GM12878 (cell line): Measurements from ENCODE around the gene MAP2K2. TPM values are rescaled to one million over a fixed set of nuclear protein-coding genes. Genes with fewer than 3 reads are reported as not detected.

Experiments used
- ATAC-seq: fragments of 200-7000 bp; cut with Tn5 transposase; 3 replicates; pipeline ENCODE4 v1.9.1; 2020; ENCODE audit warnings: mild to moderate bottlenecking, moderate library complexity
- BruUV-seq: library from RNA; stranded (reverse); fragments of 400-500 nt; replicated peaks from 2 replicates; lab custom pipeline; 2021; lab: Mats Ljungman, UMichigan
- CTCF ChIA-PET: fragments of 300-600 bp; sonication (Branson Sonifier 250); formaldehyde crosslinking; extraction: SDS; loops from one replicate; lab custom pipeline; 2021; ENCODE audit warnings: inconsistent platforms; lab: Yijun Ruan, JAX
- POLR2A ChIA-PET: fragments of 350-600 bp; formaldehyde crosslinking; extraction: SDS; loops from one replicate; lab custom pipeline; 2021; ENCODE audit warnings: inconsistent platforms; lab: Charles Lee
- RAD21 ChIA-PET: fragments of 300-600 bp; sonication (Branson Sonifier 250); formaldehyde crosslinking; loops from one replicate; lab custom pipeline; 2023; ENCODE audit warnings: antibody characterized with exemption; ENCODE audit not compliant: unreplicated experiment; lab: Charles Lee
- SMC1A ChIA-PET: fragments of 300-600 bp; sonication (Branson Sonifier 250); formaldehyde crosslinking; loops from one replicate; lab custom pipeline; 2023; ENCODE audit not compliant: unreplicated experiment, uncharacterized antibody; lab: Charles Lee
- DNase-seq: peaks from one replicate; pipeline ENCODE4 v3.0.0-alpha.2; 2011; ENCODE audit warnings: low read depth, low spot score
- FAIRE-seq: peaks from 3 replicates; lab custom pipeline; 2011; peaks lifted over from hg19 to GRCh38; lab: Jason Lieb, UNC
- H2AFZ ChIP-seq: 2 replicates; pipeline ENCODE4 v1.6.0; 2011; ENCODE audit warnings: low read depth, low read length, control low read depth; ENCODE audit not compliant: control insufficient read depth
- H3K27ac ChIP-seq: 2 replicates; pipeline ENCODE4 v1.5.1; 2011; ENCODE audit warnings: control low read depth; ENCODE audit not compliant: control insufficient read depth, insufficient read depth
- H3K27me3 ChIP-seq, 2 experiments: replicated peaks in 1 of 2; 2 replicates each; pipeline versions ENCODE4 v1.6.0 to v1.6.1; 2011; ENCODE audit warnings: low read length in 1 of 2; ENCODE audit not compliant: control insufficient read depth in 2 of 2, insufficient read depth in 2 of 2
- H3K36me3 ChIP-seq, 2 experiments: 2 replicates each; pipeline ENCODE4 v1.5.1; 2011; ENCODE audit warnings: low read length in 1 of 2; ENCODE audit not compliant: control insufficient read depth in 2 of 2, insufficient read depth in 2 of 2
- H3K4me1 ChIP-seq: 2 replicates; pipeline ENCODE4 v1.6.1; 2011; ENCODE audit warnings: mild to moderate bottlenecking, low read length, moderate library complexity, mixed read lengths; ENCODE audit not compliant: control insufficient read depth, insufficient read depth
- H3K4me2 ChIP-seq: 2 replicates; pipeline ENCODE4 v1.6.0; 2011; ENCODE audit warnings: control low read depth; ENCODE audit not compliant: control insufficient read depth, insufficient read depth
- H3K4me3 ChIP-seq: fragments of 200-600 bp; sonication (generic); 2 replicates; pipeline ENCODE4 v1.5.1; 2016
- H3K79me2 ChIP-seq: 2 replicates; pipeline ENCODE4 v1.6.0; 2011; ENCODE audit warnings: low read length; ENCODE audit not compliant: control insufficient read depth, insufficient read depth
- H3K9ac ChIP-seq: 2 replicates; pipeline ENCODE4 v1.8.0; 2011; ENCODE audit warnings: low read length, control low read depth, mixed read lengths; ENCODE audit not compliant: control insufficient read depth, insufficient read depth
- H3K9me3 ChIP-seq: replicated peaks from 3 replicates; pipeline ENCODE4 v1.5.1; 2011; ENCODE audit warnings: mild to moderate bottlenecking, low read length; ENCODE audit not compliant: control insufficient read depth, insufficient read depth
- H4K20me1 ChIP-seq: 2 replicates; pipeline ENCODE4 v1.6.0; 2011; ENCODE audit not compliant: control insufficient read depth, insufficient read depth
- DPF2 ChIP-seq: fragments of 450-650 bp; IDR thresholded peaks from 2 replicates; pipeline ENCODE4 v1.6.1; 2017; ENCODE audit warnings: mild to moderate bottlenecking
- ESRRA ChIP-seq: IDR thresholded peaks from 2 replicates; pipeline ENCODE4 v1.6.1; 2012; ENCODE audit warnings: mild to moderate bottlenecking, low read length, improper control_type of control experiment
- TAF1 ChIP-seq: IDR thresholded peaks from 2 replicates; pipeline ENCODE4 v1.6.1; 2011; ENCODE audit warnings: mild to moderate bottlenecking, low read depth, low read length, borderline replicate concordance
- YY1 ChIP-seq: IDR thresholded peaks from 2 replicates; pipeline ENCODE4 v1.6.1; 2011; ENCODE audit warnings: low read depth, mild to moderate bottlenecking, low read length
- WGBS: methylation state at CpG from one replicate; pipeline ENCODE4 v1.1.6; 2016; ENCODE audit warnings: low lambda C conversion rate; ENCODE audit not compliant: insufficient replicate concordance, insufficient coverage; ENCODE audit errors: missing lambda C conversion rate; 5-methylcytosine and 5-hydroxymethylcytosine counted together
- in situ Hi-C: fragments of 300-500 bp; cut with MboI; formaldehyde crosslinking; loops from 9 replicates; pipeline ENCODE4 v1.14.3; 2018; ENCODE audit warnings: mixed read lengths
- intact Hi-C: fragments of 100-400 bp; cut with micrococcal nuclease; formaldehyde crosslinking; loops from one replicate; pipeline ENCODE4 v1.14.2; 2022; ENCODE audit not compliant: unreplicated experiment
- polyA plus RNA-seq, 11 experiments: library from polyadenylated mRNA; depleted of rRNA in 4 of 11; unstranded in 6 of 11; stranded (reverse) in 5 of 11; fragments of >200 nt; fragmentation: Nextera tagmentation in 4 of 11; fragmentation: Illumina TruSeq in 1 of 11; extraction: Ambion mirVana in 4 of 11; extraction: Trizol in 1 of 11; gene quantifications; 1 replicate in 1 of 11; 2 replicates in 10 of 11; pipeline versions ENCODE4 v1.2.1 to v1.2.3, GENCODE V29; 2011 to 2016; ENCODE audit warnings: inconsistent platforms in 2 of 11, missing spikeins in 2 of 11, low read depth in 1 of 11
- total RNA-seq, 4 experiments: library from RNA; depleted of rRNA in 3 of 4; stranded (reverse); fragments of >200 nt in 3 of 4; fragmentation: Illumina TruSeq in 1 of 4; extraction: Trizol in 1 of 4; gene quantifications; 2 replicates each; pipeline versions ENCODE4 v1.2.1 to v1.2.3, GENCODE V29; 2013 to 2021
- TF ChIP-seq, protein P1 (sequence below): fragments of 450-650 bp; conservative IDR thresholded peaks from 2 replicates; pipeline ENCODE4 v1.6.1; 2017; ENCODE audit warnings: mild to moderate bottlenecking, moderate library complexity

Gene MAP2K2
- total and polyA plus RNA-seq, 10 of the 15 experiments (the other 5 are each of a cell fraction or from before 2014, with no cell fraction given), result 1.00 to 210 (median 53.5) TPM

DNA sequence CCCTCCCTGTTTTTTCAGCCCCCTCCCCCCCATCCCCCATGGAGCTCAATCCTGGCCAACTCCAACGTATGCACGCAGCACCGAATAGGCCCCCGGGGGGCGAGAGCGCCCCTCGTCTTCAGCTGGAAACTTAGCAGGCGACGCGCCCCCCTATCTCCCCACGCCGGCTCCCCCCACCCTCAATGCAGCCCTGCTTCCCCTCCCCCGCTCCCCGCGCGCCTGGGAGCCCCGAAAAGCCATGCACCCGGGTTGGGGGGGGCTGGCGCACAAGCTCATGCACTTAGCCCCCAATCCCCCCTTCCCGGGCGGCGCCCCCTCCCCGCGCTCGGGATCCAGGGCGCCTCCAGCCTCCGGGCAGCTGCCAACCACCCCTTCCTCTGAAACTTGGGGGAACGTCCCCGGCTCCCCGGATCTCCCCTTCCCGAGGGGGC, 57.7 kb downstream of the MAP2K2 start:
- intact Hi-C loops (loop anchor here (5.0 to 10.0 kb wide), 2 partner anchors 79 to 119 kb away; partner anchors contain the start of genes ANKRD24, EEF2 and SIRT6), in situ Hi-C loops (no loop called here)
- DNase-seq (no peak), FAIRE-seq (no peak), ATAC-seq (no peak)
- no peaks in the 10 kb centered on the region; a peak in 1 of 4 replicates for H3K27me3 ChIP-seq
- ChIA-PET RAD21 (interaction anchor here (0.6 to 1.6 kb wide), 6 partner anchors 12 to 78 kb away, joined by 3 to 6 read pairs (median 3); partner anchors contain the start of gene PIAS4), CTCF (no interaction called here), POLR2A (interaction anchor here (0.5 to 2.8 kb wide), 5 partner anchors 11 to 335 kb away, joined by 3 to 8 read pairs (median 3); no protein-coding TSS in a partner anchor), SMC1A (interaction anchor here (0.6 kb wide), 1 partner anchor 49 kb away, joined by 5 read pairs; no protein-coding TSS in a partner anchor)
- H3K27ac ChIP-seq, result peak overlapping the region; percentile 55
- H3K4me2 ChIP-seq, result peak overlapping the region; percentile 68; the same call in 1 of the 2 replicates
- H3K79me2 ChIP-seq, result peaks cover 40% of the 10 kb centered on the region
- H4K20me1 ChIP-seq, result peaks cover 10% of the 10 kb centered on the region
- WGBS, result 0% methylated on average over 7 of the region's 31 CpGs
- H3K4me1 ChIP-seq, result peaks cover 18% of the 10 kb centered on the region
- 0 out of 2 replicates have a peak overlapping the region, but pooled peaks have one; percentile 7 for H2AFZ ChIP-seq
- H3K36me3 ChIP-seq, result peaks cover 4 to 7% of the 10 kb centered on the region in 2 experiments; a peak in 3 of 4 replicates
- peak overlapping the region; percentile 74 for H3K9ac ChIP-seq
- BruUV-seq, result no TSS peak
- 0 out of 2 replicates have a peak, but pooled peaks have one; percentile 13 for TF ChIP-seq DPF2
- TF ChIP-seq YY1, result 0 out of 2 replicates have a peak, but pooled peaks have one; percentile 6
- TF ChIP-seq ESRRA, result no peak
- TF ChIP-seq TAF1, result peak; percentile 40; the same call in 1 of the 2 replicates
- TF ChIP-seq, protein P1, sequence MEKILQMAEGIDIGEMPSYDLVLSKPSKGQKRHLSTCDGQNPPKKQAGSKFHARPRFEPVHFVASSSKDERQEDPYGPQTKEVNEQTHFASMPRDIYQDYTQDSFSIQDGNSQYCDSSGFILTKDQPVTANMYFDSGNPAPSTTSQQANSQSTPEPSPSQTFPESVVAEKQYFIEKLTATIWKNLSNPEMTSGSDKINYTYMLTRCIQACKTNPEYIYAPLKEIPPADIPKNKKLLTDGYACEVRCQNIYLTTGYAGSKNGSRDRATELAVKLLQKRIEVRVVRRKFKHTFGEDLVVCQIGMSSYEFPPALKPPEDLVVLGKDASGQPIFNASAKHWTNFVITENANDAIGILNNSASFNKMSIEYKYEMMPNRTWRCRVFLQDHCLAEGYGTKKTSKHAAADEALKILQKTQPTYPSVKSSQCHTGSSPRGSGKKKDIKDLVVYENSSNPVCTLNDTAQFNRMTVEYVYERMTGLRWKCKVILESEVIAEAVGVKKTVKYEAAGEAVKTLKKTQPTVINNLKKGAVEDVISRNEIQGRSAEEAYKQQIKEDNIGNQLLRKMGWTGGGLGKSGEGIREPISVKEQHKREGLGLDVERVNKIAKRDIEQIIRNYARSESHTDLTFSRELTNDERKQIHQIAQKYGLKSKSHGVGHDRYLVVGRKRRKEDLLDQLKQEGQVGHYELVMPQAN, result no peak
- no peaks in the 10 kb centered on the region for H3K9me3 ChIP-seq
- peak overlapping the region; percentile 88 for H3K4me3 ChIP-seq
